Activated gamma-delta T cell treated with anti-CD3 and anti-CD28 coated beads, Interleukin-2, amount 50 U/mL, for 16 hours (primary cell): ENCODE measurements around the gene COL3A1.

Experiments used
- DNase-seq: peaks from one replicate; pipeline ENCODE4 v3.0.0-alpha.2; 2020; ENCODE audit warnings: low read depth

The COL3A1 gene

DNA sequence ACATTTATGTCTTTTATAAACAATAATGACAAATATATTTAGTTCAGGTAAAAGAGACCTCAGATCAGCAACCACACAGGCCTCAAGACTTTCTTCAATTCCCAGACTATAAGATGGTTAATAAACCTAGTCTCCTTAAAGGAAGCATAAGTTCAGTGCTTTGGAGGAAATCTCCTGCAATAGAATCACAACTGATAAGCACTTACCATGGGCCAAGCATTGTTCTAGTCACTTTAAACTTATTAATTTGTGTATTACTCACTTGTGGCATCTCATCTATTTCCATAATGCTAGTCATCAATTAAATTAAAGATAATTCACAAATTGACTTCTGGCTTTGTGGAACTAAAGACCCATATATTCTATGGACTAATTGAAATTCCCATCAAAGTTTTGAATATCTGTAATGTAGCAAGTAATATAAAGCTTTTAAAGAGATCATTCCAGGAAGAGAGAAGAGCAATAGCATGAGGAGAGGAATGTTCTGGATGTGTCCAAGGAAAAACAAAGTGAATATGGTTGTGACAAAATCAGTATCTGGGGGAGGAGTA, 42.2 kb downstream of the COL3A1 start:
- no peak for DNase-seq

DNA sequence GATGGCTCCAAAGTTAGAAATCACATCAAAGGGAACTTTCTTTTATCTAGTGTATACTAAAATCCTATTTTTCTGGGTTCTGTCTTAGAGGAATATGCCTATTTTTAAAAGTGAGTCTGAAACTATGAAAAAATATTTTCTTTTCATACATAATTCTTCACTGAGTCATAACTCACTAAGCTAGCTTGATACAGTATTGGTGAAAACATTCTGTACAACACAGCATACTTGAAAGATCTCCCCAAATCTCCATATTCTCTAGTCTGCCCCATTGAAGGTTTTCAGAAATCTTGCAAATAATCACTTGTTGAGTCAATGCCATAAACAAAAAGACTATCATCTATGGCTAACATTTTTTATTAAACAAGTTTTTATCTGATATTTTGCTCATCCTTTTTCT, 44.5 kb downstream of the COL3A1 start:
- DNase-seq, result no peak

DNA sequence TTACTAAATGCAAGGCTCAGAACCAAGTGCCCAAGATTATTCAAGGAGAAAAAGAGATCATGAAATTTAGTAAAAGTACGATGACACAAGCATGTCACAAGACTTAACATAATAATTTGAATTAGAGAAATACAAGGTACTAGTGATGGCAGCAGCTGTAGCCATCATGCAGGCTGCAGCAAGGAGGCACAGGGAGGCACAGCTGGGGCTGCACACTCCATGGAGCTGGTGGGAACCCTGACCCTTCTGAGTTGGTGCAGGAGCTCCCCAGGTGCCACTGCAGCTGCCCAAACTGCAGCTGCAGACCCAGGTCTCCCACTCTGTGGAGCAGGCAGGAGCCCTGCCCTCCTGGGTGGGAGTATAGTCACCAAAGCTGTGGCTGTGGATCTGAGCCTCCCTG, 46.0 kb downstream of the COL3A1 start:
- no peak for DNase-seq

DNA sequence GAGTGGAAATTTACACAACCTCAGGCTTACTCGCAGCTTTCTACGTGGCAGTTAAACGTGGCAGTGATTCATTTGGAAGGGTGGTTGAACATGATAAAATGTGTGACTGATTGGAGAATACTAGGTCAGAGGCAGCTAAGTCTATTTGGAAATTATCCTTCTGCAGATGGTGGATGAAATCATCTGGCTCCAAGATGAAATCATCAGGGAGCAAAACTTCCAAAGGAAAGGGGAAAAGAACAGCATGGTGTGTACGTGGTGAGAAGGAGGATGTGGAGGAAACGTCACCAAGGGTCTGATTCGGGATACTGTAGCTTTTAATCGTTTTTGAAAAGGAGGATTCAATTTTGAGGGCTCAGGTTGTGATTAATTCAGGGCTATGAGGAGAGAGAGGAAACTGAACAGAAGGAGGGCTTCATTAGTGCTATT, 47.9 kb downstream of the COL3A1 start:
- no peak for DNase-seq

DNA sequence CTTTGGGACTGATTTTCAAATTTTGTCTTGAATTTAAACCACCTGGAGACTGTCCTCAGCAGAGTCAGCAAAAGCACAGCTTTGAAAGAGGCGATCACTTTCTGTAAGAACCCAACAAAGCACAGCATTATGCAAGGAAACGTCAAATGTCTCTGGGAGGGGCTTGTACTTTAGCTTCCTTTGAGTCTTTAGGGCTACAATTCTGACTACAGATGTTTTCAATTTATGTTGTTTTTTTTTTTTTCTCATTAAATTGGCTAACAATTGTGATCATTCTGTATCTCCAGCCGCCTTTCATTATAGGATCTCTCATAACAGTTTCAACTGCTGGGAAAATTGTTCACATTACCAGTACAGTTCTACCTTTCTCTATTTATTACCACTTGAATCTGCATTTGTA, 48.3 kb downstream of the COL3A1 start:
- no peak for DNase-seq

DNA sequence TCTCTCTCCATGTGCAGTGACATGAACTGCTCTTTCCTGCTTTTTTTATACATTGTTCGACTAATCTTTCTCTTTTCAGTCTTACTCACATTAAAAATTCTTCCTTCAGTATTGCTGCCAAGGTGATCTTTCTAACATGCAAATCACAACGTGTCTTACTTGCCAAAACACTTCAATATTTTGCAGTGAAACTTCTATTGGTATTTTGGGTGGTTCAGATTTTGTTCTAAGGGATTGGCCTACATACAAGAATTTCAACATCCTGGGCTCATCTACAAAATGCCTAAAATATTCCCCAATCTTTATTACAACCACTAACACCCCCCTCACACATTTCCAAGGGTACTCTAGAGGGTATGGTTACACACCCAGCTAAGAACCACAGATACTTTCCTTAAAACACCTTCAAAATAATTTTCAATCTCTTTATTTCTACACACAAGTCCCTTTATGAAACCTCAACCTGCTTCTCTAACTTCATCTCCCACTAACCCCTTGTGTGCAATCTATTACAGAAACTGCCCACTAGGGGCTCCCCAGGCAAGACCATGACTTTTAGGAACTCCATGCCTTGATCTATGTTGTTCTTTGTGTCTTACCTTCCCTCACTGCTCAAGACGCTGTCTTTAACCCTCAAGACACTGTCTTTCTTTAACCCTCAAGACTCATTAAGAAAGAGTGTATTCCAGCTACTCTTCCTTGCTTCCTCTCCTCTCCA, 50.9 kb downstream of the COL3A1 start:
- DNase-seq, result no peak

DNA sequence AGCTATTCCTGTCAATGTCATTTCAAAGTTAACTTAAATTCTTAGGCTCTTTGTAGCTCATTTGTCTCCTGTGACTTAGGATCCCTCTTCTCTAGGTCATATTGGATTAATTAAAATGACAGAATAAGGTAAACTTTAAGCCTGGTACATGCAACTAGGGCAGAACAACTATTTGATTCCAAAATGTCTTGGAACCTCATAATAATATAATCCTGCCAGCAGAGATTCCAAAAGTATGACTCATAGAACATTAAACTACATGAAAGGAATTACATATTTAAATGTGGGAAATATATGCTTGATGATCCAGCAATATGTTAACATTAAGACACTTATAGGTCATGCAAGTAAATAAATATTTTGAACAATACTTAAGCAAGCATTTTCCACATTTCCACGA, 63.3 kb downstream of the COL3A1 start:
- no peak for DNase-seq

DNA sequence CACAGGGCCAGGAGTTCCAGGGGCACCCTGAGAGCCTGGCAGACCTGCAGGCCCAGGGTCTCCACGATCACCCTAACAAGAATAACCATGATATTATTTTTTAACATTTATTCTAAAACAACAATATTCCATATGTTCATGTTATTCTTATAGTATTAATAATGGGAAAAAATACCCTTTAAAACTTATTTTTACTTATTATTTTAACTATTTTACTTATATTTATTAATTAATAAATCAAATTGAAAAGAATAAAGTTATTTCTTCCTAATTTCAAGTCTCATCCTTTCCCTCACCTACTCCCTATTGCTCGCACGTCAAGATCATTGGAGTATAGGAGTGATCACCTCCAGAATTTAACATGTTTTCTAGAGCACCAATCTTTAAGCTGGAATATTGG, 71.7 kb downstream of the COL3A1 start:
- no peak for DNase-seq

DNA sequence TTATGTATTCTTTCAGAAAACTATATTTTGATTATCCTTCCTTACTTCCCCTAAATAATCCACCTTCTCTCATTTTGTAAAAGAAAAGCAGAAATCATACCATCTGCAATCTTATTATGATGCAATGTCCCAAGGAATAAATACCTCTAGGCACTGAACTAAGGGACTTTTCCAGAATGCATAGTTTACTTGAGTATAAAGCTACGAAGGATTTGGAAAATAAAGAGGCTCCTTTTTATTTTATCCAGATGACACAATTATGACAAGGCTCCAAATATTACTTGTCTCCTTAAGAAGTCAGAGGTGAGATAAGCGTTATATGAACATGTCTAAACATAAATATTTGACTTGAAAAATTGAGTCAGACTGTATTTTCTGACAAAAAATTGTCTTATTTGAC, 72.1 kb downstream of the COL3A1 start:
- DNase-seq, result no peak

DNA sequence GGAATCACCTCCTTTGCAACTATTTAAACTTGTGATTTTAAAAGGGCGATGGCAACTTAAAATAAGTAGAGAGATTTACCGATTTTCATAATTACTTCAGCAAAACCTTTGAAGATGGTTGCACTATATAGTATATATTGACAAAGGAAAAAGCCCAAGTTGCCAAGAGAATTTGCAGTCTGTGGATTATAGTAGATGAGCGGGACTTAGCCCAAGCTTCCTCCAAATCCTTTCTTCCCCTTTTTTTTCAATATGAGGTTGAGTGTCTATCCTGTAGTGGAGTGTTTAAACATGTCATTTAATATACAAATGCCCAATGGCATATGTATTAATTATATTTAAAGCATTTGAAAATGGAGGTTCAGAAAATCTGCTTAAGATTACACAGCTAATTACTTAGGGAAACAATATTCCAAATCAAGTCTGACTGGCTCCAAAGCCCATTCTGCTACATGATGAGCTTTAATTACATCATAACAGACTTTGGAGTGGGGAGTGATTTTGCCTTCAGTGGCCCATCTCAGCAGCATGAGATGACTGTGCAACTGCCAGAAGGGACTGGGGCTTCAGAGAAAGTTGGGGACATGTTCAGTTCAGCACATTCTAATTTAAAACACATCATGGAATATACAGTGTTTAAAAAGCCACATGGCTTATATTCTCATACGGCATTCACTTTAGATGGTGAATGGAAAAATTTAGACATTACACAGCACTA, 73.2 kb downstream of the COL3A1 start:
- DNase-seq, result no peak

DNA sequence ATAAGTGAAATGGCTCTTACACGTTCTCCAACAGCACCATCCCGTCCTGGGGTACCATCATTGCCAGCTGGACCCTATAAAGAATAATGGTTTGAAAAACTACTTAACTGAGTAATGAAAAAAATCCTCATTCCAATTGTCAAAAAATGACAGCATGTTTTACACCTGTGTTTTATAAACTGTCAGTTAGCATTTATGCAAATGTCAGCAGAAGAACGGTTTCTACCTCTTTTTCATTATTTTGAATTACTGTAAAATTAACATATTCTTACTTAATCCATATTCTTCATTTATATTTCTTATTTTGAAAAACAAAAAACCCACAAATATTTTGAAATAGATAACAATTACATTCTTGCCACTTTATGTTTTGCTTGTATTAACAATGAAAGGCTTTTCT, 74.0 kb downstream of the COL3A1 start:
- no peak for DNase-seq

DNA sequence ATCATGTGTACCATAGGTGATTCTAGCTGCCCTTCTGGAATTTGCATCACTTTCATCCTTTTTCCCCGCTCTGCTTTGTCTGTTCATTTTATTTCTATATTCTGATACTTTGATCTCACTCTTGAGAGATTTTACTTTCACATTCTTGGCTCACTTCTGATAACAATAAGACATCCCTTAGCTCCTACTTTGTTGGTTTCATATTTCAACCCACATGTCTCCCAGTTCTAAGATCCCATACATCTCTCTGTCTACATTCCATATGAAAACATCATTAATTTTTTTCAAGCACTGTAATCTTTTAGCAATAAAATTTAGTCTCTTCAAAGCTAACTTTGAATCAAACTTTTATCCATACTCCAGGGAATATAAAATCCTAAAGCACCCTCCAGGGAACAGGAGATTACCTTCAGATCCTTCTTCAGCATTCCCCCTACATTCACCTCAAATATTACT, 75.6 kb downstream of the COL3A1 start:
- no peak for DNase-seq

DNA sequence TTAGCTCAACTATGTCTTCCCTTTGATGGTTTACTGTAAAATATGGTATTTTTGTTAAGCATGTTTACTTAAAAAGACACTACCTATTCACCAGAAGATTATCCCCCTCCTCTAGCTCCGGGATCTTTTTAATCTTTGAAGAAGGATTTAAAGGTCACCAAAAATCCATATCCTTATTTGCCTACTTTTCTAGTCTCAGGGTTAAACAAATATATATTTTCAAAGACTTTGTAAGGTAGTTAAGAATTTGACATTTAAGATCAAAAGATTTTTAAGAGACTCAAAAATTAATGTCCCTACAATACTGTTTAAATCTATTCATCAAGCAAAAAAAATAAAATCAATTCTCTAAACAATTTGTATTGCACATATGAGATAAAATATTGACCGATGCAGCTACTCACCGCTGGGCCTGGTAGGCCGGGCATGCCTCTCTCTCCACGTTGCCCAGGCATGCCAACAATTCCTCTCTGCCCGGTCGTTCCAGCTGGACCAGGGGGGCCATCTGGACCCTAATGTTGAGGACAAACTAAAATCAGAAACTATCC, 76.1 kb downstream of the COL3A1 start:
- DNase-seq, result no peak

DNA sequence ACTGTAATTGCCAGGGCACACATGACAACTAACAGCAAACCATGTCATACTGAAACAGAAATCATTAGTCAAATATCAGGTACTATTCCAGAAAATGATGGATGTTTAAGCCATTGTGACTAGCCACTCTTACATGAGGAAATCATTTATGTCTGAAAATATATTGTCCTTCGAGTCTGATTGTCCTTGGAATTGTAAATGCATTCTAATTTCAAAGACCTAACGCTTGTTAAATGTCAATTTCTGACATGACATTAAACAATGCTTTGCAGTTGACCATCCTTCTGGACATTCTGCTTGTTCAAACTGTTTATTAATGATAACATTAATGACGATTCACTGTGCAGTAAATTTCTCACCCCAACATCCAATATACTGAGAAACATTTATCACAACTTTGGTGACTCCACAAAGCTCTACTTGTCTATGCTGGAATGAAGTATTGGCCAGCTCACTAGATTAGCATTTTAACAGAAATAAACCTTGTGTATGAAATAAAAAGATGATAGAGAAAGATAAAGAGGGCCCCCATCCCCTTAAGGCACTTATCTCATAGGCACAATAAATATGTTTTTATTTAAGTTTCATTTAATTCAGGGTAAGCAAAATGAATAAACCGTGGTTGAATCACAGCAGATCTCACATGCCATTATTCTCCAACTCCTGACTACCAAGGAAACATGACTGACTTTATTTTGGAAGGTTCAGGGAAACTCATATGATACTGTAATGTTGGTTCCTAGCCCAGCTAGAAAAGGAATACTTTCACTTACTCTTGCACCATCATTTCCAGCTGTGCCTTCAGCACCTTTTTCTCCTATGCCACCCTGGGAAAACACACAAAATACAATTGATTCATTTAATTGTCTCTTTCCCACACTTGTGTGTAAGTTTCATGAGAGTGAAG, 82.3 kb downstream of the COL3A1 start:
- no peak for DNase-seq

DNA sequence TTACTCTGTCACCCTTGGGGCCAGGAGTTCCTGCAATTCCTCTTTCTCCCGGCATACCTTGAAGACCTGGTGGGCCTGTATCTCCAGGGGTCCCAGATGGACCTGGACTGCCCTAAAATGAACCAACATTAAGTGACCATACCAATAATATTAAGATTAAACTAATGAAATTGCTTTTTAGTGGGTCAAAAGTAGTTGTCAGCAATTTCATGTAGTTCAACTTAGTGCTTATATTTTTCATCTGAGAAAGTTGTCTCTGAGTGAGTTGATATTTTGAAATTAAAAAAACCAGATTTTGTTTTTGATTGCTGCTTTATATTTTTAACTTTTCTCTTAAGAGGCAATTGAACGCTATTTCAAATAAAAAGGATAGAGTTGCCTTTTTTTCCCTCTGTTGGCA, 83.1 kb downstream of the COL3A1 start:
- no peak for DNase-seq

DNA sequence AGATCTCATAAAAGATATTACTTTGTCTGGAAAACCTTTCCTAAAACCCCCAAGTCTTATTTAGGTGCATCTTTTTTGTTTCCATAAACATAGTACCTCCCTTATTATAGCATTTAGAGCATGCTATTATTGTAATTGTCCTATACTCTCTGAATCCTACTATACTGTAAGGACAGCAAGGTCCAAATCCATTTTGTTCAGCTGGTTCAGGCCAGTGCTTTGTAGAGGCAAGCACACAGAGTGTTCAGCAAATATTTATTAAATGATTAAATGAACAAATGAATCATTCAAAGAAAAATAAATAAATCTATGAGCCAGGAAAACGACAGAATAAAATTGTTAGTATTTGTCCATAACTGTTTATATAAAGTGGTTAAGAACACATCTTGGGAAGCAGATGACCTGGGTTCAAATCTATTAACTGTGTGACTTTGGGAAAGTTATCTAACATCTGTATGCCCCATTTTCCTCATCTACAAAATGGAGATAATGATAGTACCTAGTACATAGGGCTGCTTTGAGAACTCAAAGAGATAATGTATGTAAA, 86.0 kb downstream of the COL3A1 start:
- DNase-seq, result no peak
